IMR-90 (cell line): ENCODE results near the gene DNASE1. TPM values are rescaled to one million over a fixed set of nuclear protein-coding genes. Genes with fewer than 3 reads are reported as not detected.
"Not testable (repeated sequence)": the region's sequence is repeated elsewhere in the genome, so short reads cannot be mapped to it uniquely, and the experiment has no call there.

ENCODE experiments used
- ATAC-seq: fragments of 200-7000 bp; cut with Tn5 transposase; 2 replicates; pipeline ENCODE4 v1.9.1; 2020; ENCODE audit warnings: low read depth, mild to moderate bottlenecking, moderate library complexity
- BruUV-seq: library from RNA; stranded (reverse); fragments of 400-500 nt; replicated peaks from 2 replicates; lab custom pipeline; 2021; lab: Mats Ljungman, UMichigan
- CTCF ChIA-PET: fragments of 300-600 bp; formaldehyde crosslinking; extraction: SDS; loops from one replicate; lab custom pipeline; 2021; ENCODE audit warnings: antibody characterized with exemption; lab: Yijun Ruan, JAX
- POLR2A ChIA-PET: fragments of 300-600 bp; sonication (Branson Sonifier 250); formaldehyde crosslinking; loops from one replicate; lab custom pipeline; 2022; ENCODE audit warnings: antibody characterized with exemption; ENCODE audit not compliant: unreplicated experiment; lab: Charles Lee
- DNase-seq: peaks from one replicate; pipeline ENCODE4 v3.0.0; 2013
- H2AFZ ChIP-seq: replicated peaks from 2 replicates; pipeline ENCODE3; 2013; ENCODE audit warnings: low read length, mild to moderate bottlenecking; ENCODE audit not compliant: poor library complexity
- H2AK5ac ChIP-seq: 2 replicates; pipeline ENCODE4 v1.6.1; 2013; ENCODE audit warnings: low read depth, low read length, inconsistent platforms
- H2AK9ac ChIP-seq: replicated peaks from 2 replicates; pipeline ENCODE3; 2013; ENCODE audit warnings: mild to moderate bottlenecking, low read depth, low read length, moderate library complexity; ENCODE audit not compliant: poor library complexity
- H2BK120ac ChIP-seq: 2 replicates; pipeline ENCODE4 v1.6.1; 2013; ENCODE audit warnings: low read depth, low read length, inconsistent platforms
- H2BK15ac ChIP-seq: 3 replicates; pipeline ENCODE4 v1.6.1; 2013; ENCODE audit warnings: low read depth, low read length, inconsistent platforms
- H2BK20ac ChIP-seq: 2 replicates; pipeline ENCODE4 v1.6.1; 2013; ENCODE audit warnings: low read depth, mild to moderate bottlenecking, inconsistent platforms, low read length, moderate library complexity
- H2BK5ac ChIP-seq: 2 replicates; pipeline ENCODE4 v1.6.1; 2013; ENCODE audit warnings: mild to moderate bottlenecking, low read depth, low read length, inconsistent platforms; ENCODE audit not compliant: poor library complexity, severe bottlenecking
- H3K14ac ChIP-seq: replicated peaks from 2 replicates; pipeline ENCODE4 v1.6.1; 2013; ENCODE audit warnings: low read depth, low read length, inconsistent platforms
- H3K18ac ChIP-seq: 2 replicates; pipeline ENCODE4 v1.6.1; 2013; ENCODE audit warnings: low read depth, low read length, control low read depth
- H3K23ac ChIP-seq: 2 replicates; pipeline ENCODE4 v1.6.1; 2013; ENCODE audit warnings: low read depth, low read length, inconsistent platforms
- H3K27ac ChIP-seq: 2 replicates; pipeline ENCODE4 v1.5.1; 2013; ENCODE audit warnings: mild to moderate bottlenecking, control low read depth, low read length; ENCODE audit not compliant: insufficient read depth
- H3K27me3 ChIP-seq: 2 replicates; pipeline ENCODE4 v1.6.1; 2013; ENCODE audit warnings: low read length; ENCODE audit not compliant: control insufficient read depth, insufficient read depth
- H3K36me3 ChIP-seq: 2 replicates; pipeline ENCODE4 v1.6.1; 2013; ENCODE audit warnings: low read length, mixed read lengths; ENCODE audit not compliant: control insufficient read depth, insufficient read depth
- H3K4ac ChIP-seq: 2 replicates; pipeline ENCODE4 v1.6.1; 2013; ENCODE audit warnings: low read depth, low read length, inconsistent platforms
- H3K4me1 ChIP-seq: 2 replicates; pipeline ENCODE4 v1.6.1; 2013; ENCODE audit warnings: low read length, mixed read lengths; ENCODE audit not compliant: control insufficient read depth, insufficient read depth
- H3K4me2 ChIP-seq: 2 replicates; pipeline ENCODE4 v1.6.1; 2013; ENCODE audit warnings: low read depth, mild to moderate bottlenecking, control low read depth, low read length, moderate library complexity
- H3K4me3 ChIP-seq: 2 replicates; pipeline ENCODE4 v1.5.1; 2013; ENCODE audit warnings: low read depth, mild to moderate bottlenecking, control low read depth, low read length, moderate library complexity; ENCODE audit not compliant: insufficient read depth
- H3K56ac ChIP-seq: 2 replicates; pipeline ENCODE4 v1.6.1; 2013; ENCODE audit warnings: low read length, inconsistent platforms; ENCODE audit not compliant: insufficient read depth; ENCODE audit errors: extremely low read depth
- H3K79me1 ChIP-seq, 2 experiments: 2 replicates each; pipeline ENCODE4 v1.6.1; 2013; ENCODE audit warnings: low read length in 2 of 2, inconsistent platforms in 1 of 2, low read depth in 1 of 2
- H3K9ac ChIP-seq: 2 replicates; pipeline ENCODE4 v1.6.1; 2013; ENCODE audit warnings: low read depth, low read length, control low read depth
- H3K9me1 ChIP-seq: 2 replicates; pipeline ENCODE4 v1.6.1; 2013; ENCODE audit warnings: low read length, inconsistent platforms; ENCODE audit not compliant: insufficient read depth
- H3K9me3 ChIP-seq: 2 replicates; pipeline ENCODE4 v1.6.1; 2013; ENCODE audit warnings: low read length; ENCODE audit not compliant: control insufficient read depth, insufficient read depth
- H4K20me1 ChIP-seq: 2 replicates; pipeline ENCODE4 v1.6.1; 2013; ENCODE audit warnings: low read length, inconsistent platforms; ENCODE audit not compliant: insufficient read depth
- H4K5ac ChIP-seq: 2 replicates; pipeline ENCODE4 v1.6.1; 2013; ENCODE audit warnings: mild to moderate bottlenecking, low read depth, low read length, control low read depth
- H4K8ac ChIP-seq, 2 experiments: 2 replicates each; pipeline ENCODE4 v1.6.1; 2013; ENCODE audit warnings: low read depth in 2 of 2, low read length in 2 of 2, control low read depth in 1 of 2, inconsistent platforms in 1 of 2
- H4K91ac ChIP-seq: 2 replicates; pipeline ENCODE4 v1.6.1; 2013; ENCODE audit warnings: low read depth, low read length, inconsistent platforms; ENCODE audit not compliant: insufficient read depth
- WGBS, 2 experiments: methylation state at CpG; one replicate each; pipeline versions ENCODE4 v1.1.5 to v1.1.7; 2013; ENCODE audit warnings: missing lambda C conversion rate in 2 of 2; ENCODE audit not compliant: insufficient read length in 1 of 2; ENCODE audit errors: extremely low coverage in 2 of 2; 5-methylcytosine and 5-hydroxymethylcytosine counted together
- dilution Hi-C: fragments of 300-500 bp; cut with HindIII; formaldehyde crosslinking; loops from one replicate; pipeline ENCODE4 v1.14.3; 2018; ENCODE audit warnings: low sequenced_read_pairs; ENCODE audit not compliant: unreplicated experiment
- in situ Hi-C: fragments of 300-500 bp; cut with MboI; formaldehyde crosslinking; loops from 3 replicates; pipeline ENCODE4 v1.14.3; 2019; ENCODE audit warnings: low sequenced_read_pairs, inconsistent platforms, mixed read lengths
- intact Hi-C: fragments of 100-400 bp; cut with micrococcal nuclease; formaldehyde crosslinking; loops from 2 replicates; pipeline ENCODE4 v1.10.0; 2022
- polyA plus RNA-seq, 3 experiments: library from polyadenylated mRNA; depleted of rRNA; stranded (reverse); fragments of >200 nt; gene quantifications; 2 replicates each; pipeline ENCODE4 v1.2.3, GENCODE V29; 2012; ENCODE audit warnings: low replicate concordance in 1 of 3
- total RNA-seq: library from RNA; depleted of rRNA; stranded (reverse); fragments of >200 nt; gene quantifications from 2 replicates; pipeline ENCODE4 v1.2.3, GENCODE V29; 2012

The DNASE1 gene
- total and polyA plus RNA-seq, 2 of the 4 experiments (the other 2 are of a cell fraction), result 5.4 to 15.9 TPM

GRCh38 chr16:3656160-3656490, 1.6 kb downstream of the DNASE1 start:
- H2BK120ac ChIP-seq, H2AK5ac ChIP-seq, H3K4me3 ChIP-seq, BruUV-seq, POLR2A ChIA-PET, H3K4ac ChIP-seq, H3K18ac ChIP-seq, CTCF ChIA-PET, H3K23ac ChIP-seq, H2AFZ ChIP-seq, H2AK9ac ChIP-seq, intact Hi-C loops, H3K14ac ChIP-seq, H4K5ac ChIP-seq, H3K27ac ChIP-seq, H3K27me3 ChIP-seq, H2BK15ac ChIP-seq, H3K4me2 ChIP-seq, H3K56ac ChIP-seq, H3K9ac ChIP-seq, H4K20me1 ChIP-seq, H3K9me3 ChIP-seq, in situ Hi-C loops, H2BK5ac ChIP-seq, H4K91ac ChIP-seq, H2BK20ac ChIP-seq, H3K4me1 ChIP-seq, DNase-seq, ATAC-seq, H4K8ac ChIP-seq, H3K9me1 ChIP-seq, dilution Hi-C loops: not testable (repeated sequence)
- Histone ChIP-seq H3K79me1 (peaks cover 0 to 12% of the 10 kb centered on the region in 2 experiments; a peak in 1 of 4 replicates), H3K36me3 (peaks cover 59% of the 10 kb centered on the region)
- no CpG with 5 or more reads among the region's 10 CpGs for WGBS, 2 experiments
